Muscle layer of colon (tissue), 2 donors: ENCODE results near the gene KIAA0825.

Experiments
- H3K27ac ChIP-seq: one replicate; pipeline ENCODE4 v1.7.0; 2013; ENCODE audit warnings: low read depth, mild to moderate bottlenecking, low read length, moderate library complexity
- H3K27me3 ChIP-seq, 2 donors: one replicate each; pipeline ENCODE4 v1.7.0; 2013; ENCODE audit warnings: low read length in 2 of 2, mild to moderate bottlenecking in 2 of 2; ENCODE audit not compliant: insufficient read depth in 2 of 2, control insufficient read depth in 1 of 2
- H3K36me3 ChIP-seq: one replicate; pipeline ENCODE4 v1.7.0; 2013; ENCODE audit warnings: mild to moderate bottlenecking, low read length; ENCODE audit not compliant: insufficient read depth
- H3K4me1 ChIP-seq: one replicate; pipeline ENCODE4 v1.7.0; 2013; ENCODE audit warnings: mild to moderate bottlenecking, low read length; ENCODE audit not compliant: insufficient read depth
- H3K4me3 ChIP-seq, 2 donors: one replicate each; pipeline ENCODE4 v1.7.0; 2013; ENCODE audit warnings: low read length in 2 of 2, low read depth in 1 of 2, mild to moderate bottlenecking in 1 of 2, moderate library complexity in 1 of 2
- H3K9ac ChIP-seq: one replicate; pipeline ENCODE4 v1.7.0; 2013; ENCODE audit warnings: low read length
- H3K9me3 ChIP-seq: one replicate; pipeline ENCODE4 v1.7.0; 2013; ENCODE audit warnings: mild to moderate bottlenecking, low read length
- donor health status: abdominal sarcoma.
- donor health status: Adenocarcinoma of cecum.

Gene KIAA0825

GRCh38 chr5:94467346-94467953, 151.0 kb downstream of the KIAA0825 start:
- H3K9ac ChIP-seq: no peak overlapping the region
- H3K27ac ChIP-seq: no peak overlapping the region
- no peaks in the 10 kb centered on the region for H3K27me3 ChIP-seq
- no peaks in the 10 kb centered on the region for H3K36me3 ChIP-seq
- H3K4me1 ChIP-seq: no peaks in the 10 kb centered on the region
- H3K4me3 ChIP-seq: no peak overlapping the region
- H3K9me3 ChIP-seq: no peaks in the 10 kb centered on the region

GRCh38 chr5:94463739-94464138, 154.7 kb downstream of the KIAA0825 start:
- H3K9ac ChIP-seq: no peak overlapping the region
- no peaks in the 10 kb centered on the region for H3K9me3 ChIP-seq
- no peaks in the 10 kb centered on the region for H3K27me3 ChIP-seq
- H3K4me1 ChIP-seq: no peaks in the 10 kb centered on the region
- H3K36me3 ChIP-seq: no peaks in the 10 kb centered on the region
- no peak overlapping the region for H3K4me3 ChIP-seq
- H3K27ac ChIP-seq: no peak overlapping the region

- H3K4me1 ChIP-seq: no peaks in the 10 kb centered on the region
- H3K4me3 ChIP-seq: no peak overlapping the region
- no peaks in the 10 kb centered on the region for H3K9me3 ChIP-seq
- H3K27ac ChIP-seq: no peak overlapping the region
- H3K36me3 ChIP-seq: no peaks in the 10 kb centered on the region
- H3K27me3 ChIP-seq: no peaks in the 10 kb centered on the region
- no peak overlapping the region for H3K9ac ChIP-seq
These were observed 157.3 kb downstream of the KIAA0825 start for GRCh38 chr5:94461131-94461530.

GRCh38 chr5:94459915-94460314, 158.5 kb downstream of the KIAA0825 start:
- H3K27me3 ChIP-seq: no peaks in the 10 kb centered on the region
- no peak overlapping the region for H3K4me3 ChIP-seq
- no peaks in the 10 kb centered on the region for H3K4me1 ChIP-seq
- no peak overlapping the region for H3K9ac ChIP-seq
- no peaks in the 10 kb centered on the region for H3K9me3 ChIP-seq
- no peaks in the 10 kb centered on the region for H3K36me3 ChIP-seq
- no peak overlapping the region for H3K27ac ChIP-seq

DNA sequence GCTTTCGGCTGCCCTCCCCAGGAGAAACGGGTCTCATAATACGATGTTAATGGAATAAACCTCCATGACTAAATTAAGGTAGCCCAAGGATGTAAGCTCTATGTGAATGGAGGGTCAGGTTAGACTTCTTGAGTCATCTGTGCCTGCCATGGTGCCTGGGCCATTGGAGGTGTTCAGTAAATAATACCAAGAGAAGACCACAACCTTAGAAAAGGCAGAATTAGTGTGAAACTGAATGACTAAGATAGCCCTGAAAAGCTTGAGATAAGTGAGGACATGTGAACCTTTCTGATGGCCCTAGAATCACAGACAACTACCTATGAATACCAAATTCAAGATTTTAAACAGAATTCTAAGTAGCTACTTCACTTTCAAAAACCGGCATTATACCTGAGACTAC, 160.6 kb downstream of the KIAA0825 start:
- H3K9ac ChIP-seq: no peak overlapping the region
- H3K9me3 ChIP-seq: no peaks in the 10 kb centered on the region
- no peaks in the 10 kb centered on the region for H3K36me3 ChIP-seq
- H3K27me3 ChIP-seq: no peaks in the 10 kb centered on the region
- H3K4me3 ChIP-seq: no peak overlapping the region
- no peaks in the 10 kb centered on the region for H3K4me1 ChIP-seq
- H3K27ac ChIP-seq: no peak overlapping the region

DNA sequence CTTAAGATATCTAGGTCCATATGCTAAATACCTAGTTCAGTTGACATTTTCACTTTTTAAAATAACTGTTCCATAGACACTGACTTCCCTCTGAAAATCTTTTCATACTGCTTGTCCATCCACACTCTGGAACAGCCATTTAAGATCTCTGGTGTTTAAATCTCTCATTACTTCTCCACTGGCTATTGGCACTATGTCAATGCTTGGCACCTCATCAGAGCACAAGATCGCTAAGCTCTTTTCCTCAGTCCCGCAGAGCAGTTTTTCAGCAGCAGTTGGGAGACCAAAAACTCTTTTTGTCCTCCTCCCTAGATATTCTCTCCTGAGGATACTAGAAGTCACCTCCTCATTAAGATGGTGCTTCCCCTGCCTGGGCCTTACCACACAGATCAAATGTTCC, 172.7 kb downstream of the KIAA0825 start:
- Histone ChIP-seq H3K9me3 (no peaks in the 10 kb centered on the region), H3K36me3 (no peaks in the 10 kb centered on the region), H3K27ac (no peak overlapping the region), H3K4me3 (no peak overlapping the region), H3K9ac (no peak overlapping the region), H3K4me1 (no peaks in the 10 kb centered on the region), H3K27me3 (no peaks in the 10 kb centered on the region)

DNA sequence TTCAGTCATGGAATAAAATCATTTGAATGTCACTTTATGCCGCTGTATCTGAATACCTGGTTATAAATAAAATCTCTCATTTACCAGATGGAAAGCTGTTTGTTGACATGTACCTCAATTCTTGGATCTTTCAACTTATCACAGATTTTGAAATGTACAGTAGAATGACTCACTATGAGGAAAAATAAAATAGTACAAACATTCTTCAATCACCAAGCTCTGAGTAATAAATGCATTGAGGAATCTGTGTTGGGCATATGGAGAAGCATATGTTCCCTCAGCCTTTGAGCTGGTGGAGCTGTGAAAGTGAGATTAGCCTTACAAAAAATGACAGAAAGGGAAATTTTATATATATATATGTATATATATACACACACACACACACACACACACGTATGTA, 175.4 kb downstream of the KIAA0825 start:
- Histone ChIP-seq H3K4me3 (no peak overlapping the region), H3K27me3 (no peaks in the 10 kb centered on the region), H3K9ac (no peak overlapping the region), H3K36me3 (no peaks in the 10 kb centered on the region), H3K4me1 (no peaks in the 10 kb centered on the region), H3K27ac (no peak overlapping the region), H3K9me3 (no peaks in the 10 kb centered on the region)

DNA sequence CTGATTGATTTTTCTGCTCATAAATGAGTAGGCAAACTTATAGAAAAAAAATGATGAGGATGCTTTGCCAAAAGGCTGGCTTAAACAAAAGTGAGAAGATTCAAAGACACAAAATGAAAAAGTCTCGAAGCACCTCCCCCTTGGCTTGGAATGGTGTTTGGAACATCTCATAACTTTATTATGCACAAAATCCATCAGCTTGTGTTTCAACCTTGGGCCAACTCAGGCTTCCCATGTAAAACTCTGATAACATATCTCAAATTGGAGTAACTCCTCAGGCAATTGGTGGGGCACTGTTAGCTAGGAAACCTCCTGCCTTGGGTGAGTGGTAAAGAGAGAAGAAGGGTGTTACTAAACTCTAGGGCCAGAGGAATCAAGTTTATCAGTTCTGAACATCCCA, 176.3 kb downstream of the KIAA0825 start:
- Histone ChIP-seq H3K27ac (no peak overlapping the region), H3K27me3 (no peaks in the 10 kb centered on the region), H3K36me3 (no peaks in the 10 kb centered on the region), H3K9ac (no peak overlapping the region), H3K4me1 (no peaks in the 10 kb centered on the region), H3K4me3 (no peak overlapping the region), H3K9me3 (no peaks in the 10 kb centered on the region)

DNA sequence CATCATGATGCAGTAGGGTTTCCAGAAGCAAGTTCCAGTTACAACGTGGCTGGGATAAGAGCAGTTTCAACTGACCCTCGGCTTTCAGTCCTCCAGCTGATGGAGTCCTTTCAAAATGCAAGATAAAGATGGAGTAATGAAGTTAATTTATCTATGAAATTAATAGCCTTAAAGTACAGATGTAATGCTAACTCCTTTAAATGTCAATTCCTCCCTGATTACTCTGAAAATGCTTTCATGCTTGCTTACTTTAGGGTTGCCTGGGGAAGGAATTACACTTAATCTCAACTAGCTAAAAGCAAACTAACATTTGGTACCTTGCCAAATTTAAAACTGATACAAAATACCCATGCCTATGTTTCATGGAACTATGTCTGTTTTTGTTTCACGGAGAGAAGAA, 178.4 kb downstream of the KIAA0825 start:
- no peaks in the 10 kb centered on the region for H3K36me3 ChIP-seq
- no peak overlapping the region for H3K27ac ChIP-seq
- no peak overlapping the region for H3K4me3 ChIP-seq
- no peaks in the 10 kb centered on the region for H3K4me1 ChIP-seq
- H3K27me3 ChIP-seq: no peaks in the 10 kb centered on the region
- no peak overlapping the region for H3K9ac ChIP-seq
- H3K9me3 ChIP-seq: no peaks in the 10 kb centered on the region

DNA sequence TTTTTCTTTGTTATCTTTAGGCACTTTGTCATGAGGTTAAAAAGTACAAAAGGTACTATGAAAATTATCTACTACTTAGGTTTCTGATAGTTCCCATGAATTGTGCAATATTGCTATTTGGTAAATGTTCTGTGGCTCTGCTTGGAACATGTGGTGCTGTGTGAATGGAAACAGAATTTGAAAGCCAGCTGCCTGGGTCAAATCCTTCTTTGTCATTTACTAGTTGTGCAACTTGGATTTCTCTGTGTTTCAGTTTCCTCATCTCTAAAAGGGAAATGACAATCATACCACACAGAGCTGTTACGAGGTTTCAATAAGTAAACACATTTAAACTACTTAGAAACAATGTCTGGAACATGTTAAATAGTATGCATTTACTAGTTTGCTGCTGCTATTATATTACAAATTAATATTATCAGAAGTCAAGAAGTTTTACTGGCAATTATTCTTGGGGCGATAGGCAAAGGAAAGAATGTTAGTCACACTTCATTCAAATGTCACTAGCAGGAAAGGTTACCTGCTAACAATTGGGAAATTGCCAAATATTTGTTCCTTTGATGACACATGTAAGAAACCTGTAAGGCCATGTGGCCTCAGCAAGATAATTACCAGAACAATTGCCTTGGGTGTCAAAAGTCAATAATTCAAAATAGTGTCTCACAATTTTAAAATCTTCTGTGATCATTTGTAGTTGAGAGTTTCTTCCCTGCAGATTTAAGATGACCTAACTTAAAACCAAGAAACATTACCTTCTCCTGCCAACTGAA, 184.8 kb downstream of the KIAA0825 start:
- Histone ChIP-seq H3K4me1 (no peaks in the 10 kb centered on the region), H3K9me3 (no peaks in the 10 kb centered on the region), H3K36me3 (no peaks in the 10 kb centered on the region), H3K9ac (no peak overlapping the region), H3K4me3 (no peak overlapping the region), H3K27me3 (no peaks in the 10 kb centered on the region), H3K27ac (no peak overlapping the region)

- Histone ChIP-seq H3K27me3 (no peaks in the 10 kb centered on the region), H3K4me1 (no peaks in the 10 kb centered on the region), H3K9me3 (no peaks in the 10 kb centered on the region), H3K27ac (no peak overlapping the region), H3K9ac (no peak overlapping the region), H3K4me3 (no peak overlapping the region), H3K36me3 (no peaks in the 10 kb centered on the region)
These were observed 185.9 kb downstream of the KIAA0825 start for GRCh38 chr5:94432499-94432898.

- Histone ChIP-seq H3K4me3 (no peak overlapping the region), H3K36me3 (no peaks in the 10 kb centered on the region), H3K9ac (no peak overlapping the region), H3K4me1 (no peaks in the 10 kb centered on the region), H3K9me3 (no peaks in the 10 kb centered on the region), H3K27ac (no peak overlapping the region), H3K27me3 (no peaks in the 10 kb centered on the region)
These were observed 186.7 kb downstream of the KIAA0825 start for GRCh38 chr5:94431696-94432095.
